GM19438 (cell line): ENCODE results near the gene NOD1.
"Not testable (repeated sequence)": the region's sequence is repeated elsewhere in the genome, so short reads cannot be mapped to it uniquely, and the experiment has no call there.

ENCODE experiments used
- ATAC-seq: cut with Tn5 transposase; IDR thresholded peaks from one replicate; pipeline ENCODE4 v1.9.1; 2021; ENCODE audit warnings: low read depth; ENCODE audit not compliant: unreplicated experiment

NOD1 gene

GRCh38 chr7:30478349-30479201, at the start of gene NOD1:
TSS of gene NOD1 (minus strand) at chr7:30478784. CDS start at chr7:30456921, 21,863 bp downstream.
- peak; percentile 89 for ATAC-seq

GRCh38 chr7:30527297-30527696, 48.7 kb upstream of the NOD1 start:
- not testable (repeated sequence) for ATAC-seq

- ATAC-seq = no peak
Observed at GRCh38 chr7:30526163-30526562, 47.6 kb upstream of the NOD1 start.

GRCh38 chr7:30525429-30525828, 46.8 kb upstream of the NOD1 start:
- no peak for ATAC-seq

GRCh38 chr7:30524545-30524944, 46.0 kb upstream of the NOD1 start:
- ATAC-seq = no peak

- no peak for ATAC-seq
Observed at GRCh38 chr7:30523466-30523865, 44.9 kb upstream of the NOD1 start.

GRCh38 chr7:30522159-30522558, 43.6 kb upstream of the NOD1 start:
- ATAC-seq = no peak

GRCh38 chr7:30521532-30521931, 42.9 kb upstream of the NOD1 start:
- no peak for ATAC-seq

GRCh38 chr7:30519122-30519521, 40.5 kb upstream of the NOD1 start:
- no peak for ATAC-seq

- no peak for ATAC-seq
Observed at GRCh38 chr7:30515761-30516160, 37.2 kb upstream of the NOD1 start.

- no peak for ATAC-seq
Observed at GRCh38 chr7:30514776-30515175, 36.2 kb upstream of the NOD1 start.

GRCh38 chr7:30514177-30514576, 35.6 kb upstream of the NOD1 start:
- ATAC-seq = no peak

- ATAC-seq = no peak
Observed at GRCh38 chr7:30513762-30514161, 35.2 kb upstream of the NOD1 start.

- ATAC-seq = no peak
Observed at GRCh38 chr7:30511973-30512662, 33.5 kb upstream of the NOD1 start.

- ATAC-seq = no peak
Observed at GRCh38 chr7:30511494-30511893, 32.9 kb upstream of the NOD1 start.

- no peak for ATAC-seq
Observed at GRCh38 chr7:30510124-30511075, 31.8 kb upstream of the NOD1 start.

- ATAC-seq = not testable (repeated sequence)
Observed at GRCh38 chr7:30509171-30509857, 30.7 kb upstream of the NOD1 start.

- not testable (repeated sequence) for ATAC-seq
Observed at GRCh38 chr7:30507346-30507900, 28.8 kb upstream of the NOD1 start.

GRCh38 chr7:30505174-30505697, 26.7 kb upstream of the NOD1 start:
- ATAC-seq = no peak
